ENCODE measurements around the gene RASIP1. TPM values are rescaled to one million over a fixed set of nuclear protein-coding genes. Genes with fewer than 3 reads are reported as not detected.
"Not testable (repeated sequence)": the region's sequence is repeated elsewhere in the genome, so short reads cannot be mapped to it uniquely, and the experiment has no call there.

Gene RASIP1
- total and polyA plus RNA-seq, 2 donors (not counting 1 experiment from before 2014, with no cell fraction given), result 0.20 TPM; not detected in 1

DNA sequence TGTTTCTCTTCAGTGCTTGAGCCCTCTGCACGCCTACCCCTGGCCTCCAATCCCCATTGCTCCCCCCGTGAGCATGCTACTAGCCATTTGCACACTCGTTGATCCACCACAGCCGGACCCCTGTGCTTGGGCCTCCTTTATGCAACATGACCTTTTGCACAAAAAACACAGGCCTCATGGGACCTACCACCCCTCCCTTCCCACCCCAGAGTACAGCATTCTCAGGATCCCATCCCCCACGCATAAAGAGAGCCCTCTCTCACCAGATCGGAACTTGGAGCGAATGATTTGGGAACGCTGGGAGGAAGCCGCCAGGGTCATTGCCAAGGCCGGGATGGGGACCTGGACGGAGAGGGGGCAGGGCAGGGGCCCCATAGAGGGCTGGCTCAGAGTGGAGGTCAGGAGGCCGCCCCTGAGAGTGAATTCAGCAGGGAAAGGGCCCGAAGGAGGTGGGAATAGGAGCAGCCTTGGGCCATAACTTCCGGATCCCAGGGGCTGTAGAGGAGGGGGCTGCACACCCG, 21.6 kb downstream of the RASIP1 start:
- H3K27ac Mint-ChIP-seq, result no peak overlapping the region
- H3K4me2 ChIP-seq (replicated peaks; ENCODE audit: low read depth, low read length, poor library complexity, severe bottlenecking), result no peak overlapping the region
- no peak overlapping the region for H3K9ac ChIP-seq (ENCODE audit: low read length)
- peaks cover 24% of the 10 kb centered on the region for H3K4me1 Mint-ChIP-seq
- H4K20me1 ChIP-seq (ENCODE audit: control insufficient read depth, insufficient read depth, low read length, poor library complexity, severe bottlenecking), result no peaks in the 10 kb centered on the region
- no peak overlapping the region for H2AFZ ChIP-seq (ENCODE audit: insufficient read depth, low read depth, low read length, poor library complexity, severe bottlenecking)
- H3K4me1 ChIP-seq (ENCODE audit: control insufficient read depth in 2 of 2, insufficient read depth in 2 of 2, low read length in 2 of 2), result peaks cover 11 to 25% of the 10 kb centered on the region in 2 donors
- intact Hi-C loops (cut with micrococcal nuclease), result no loop called here
- CTCF ChIA-PET, result no interaction called here
- no peaks in the 10 kb centered on the region for H3K27me3 Mint-ChIP-seq
- H3K27ac ChIP-seq (ENCODE audit: low read length in 2 of 2), result no peak overlapping the region
- no peak overlapping the region for H3K4me3 Mint-ChIP-seq
- H3K9me3 Mint-ChIP-seq (ENCODE audit: insufficient read depth), result no peaks in the 10 kb centered on the region
- no peaks in the 10 kb centered on the region for H3K36me3 ChIP-seq (replicated peaks in 1 of 2; ENCODE audit: control extremely low read depth in 1 of 2, control insufficient read depth in 1 of 2, extremely low read depth in 1 of 2, insufficient read depth in 2 of 2, low read length in 1 of 2)
- ATAC-seq (ENCODE audit: low read depth) (no peak), DNase-seq (no peak)
- POLR2A ChIA-PET, result no interaction called here
- 90% methylated on average over 14 of the region's 15 CpGs for WGBS (ENCODE audit: insufficient coverage)
- H3K79me2 ChIP-seq (ENCODE audit: control insufficient read depth, insufficient read depth, low read length), result no peaks in the 10 kb centered on the region
- no peak for TF ChIP-seq EZH2 (IDR thresholded peaks at IDR 0.05; ENCODE audit: borderline replicate concordance, insufficient read depth, low read depth, low read length, poor library complexity, severe bottlenecking)
- TF ChIP-seq, protein P1, sequence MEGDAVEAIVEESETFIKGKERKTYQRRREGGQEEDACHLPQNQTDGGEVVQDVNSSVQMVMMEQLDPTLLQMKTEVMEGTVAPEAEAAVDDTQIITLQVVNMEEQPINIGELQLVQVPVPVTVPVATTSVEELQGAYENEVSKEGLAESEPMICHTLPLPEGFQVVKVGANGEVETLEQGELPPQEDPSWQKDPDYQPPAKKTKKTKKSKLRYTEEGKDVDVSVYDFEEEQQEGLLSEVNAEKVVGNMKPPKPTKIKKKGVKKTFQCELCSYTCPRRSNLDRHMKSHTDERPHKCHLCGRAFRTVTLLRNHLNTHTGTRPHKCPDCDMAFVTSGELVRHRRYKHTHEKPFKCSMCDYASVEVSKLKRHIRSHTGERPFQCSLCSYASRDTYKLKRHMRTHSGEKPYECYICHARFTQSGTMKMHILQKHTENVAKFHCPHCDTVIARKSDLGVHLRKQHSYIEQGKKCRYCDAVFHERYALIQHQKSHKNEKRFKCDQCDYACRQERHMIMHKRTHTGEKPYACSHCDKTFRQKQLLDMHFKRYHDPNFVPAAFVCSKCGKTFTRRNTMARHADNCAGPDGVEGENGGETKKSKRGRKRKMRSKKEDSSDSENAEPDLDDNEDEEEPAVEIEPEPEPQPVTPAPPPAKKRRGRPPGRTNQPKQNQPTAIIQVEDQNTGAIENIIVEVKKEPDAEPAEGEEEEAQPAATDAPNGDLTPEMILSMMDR (IDR thresholded peaks at IDR 0.05), result no peak
- H3K27me3 ChIP-seq (replicated peaks in 1 of 4; ENCODE audit: control extremely low read depth in 1 of 4, control insufficient read depth in 3 of 4, insufficient read depth in 4 of 4, low read length in 3 of 4), result no peaks in the 10 kb centered on the region
- H3K4me3 ChIP-seq (ENCODE audit: control extremely low read depth in 1 of 5, extremely low read depth in 1 of 5, insufficient read depth in 1 of 5, low read depth in 2 of 5, low read length in 4 of 5), result no peak overlapping the region
- H3K9me3 ChIP-seq (ENCODE audit: control extremely low read depth in 1 of 3, control insufficient read depth in 2 of 3, insufficient read depth in 1 of 3, low read length in 2 of 3), result peaks cover 0 to 14% (median 0%) of the 10 kb centered on the region in 3 donors

DNA sequence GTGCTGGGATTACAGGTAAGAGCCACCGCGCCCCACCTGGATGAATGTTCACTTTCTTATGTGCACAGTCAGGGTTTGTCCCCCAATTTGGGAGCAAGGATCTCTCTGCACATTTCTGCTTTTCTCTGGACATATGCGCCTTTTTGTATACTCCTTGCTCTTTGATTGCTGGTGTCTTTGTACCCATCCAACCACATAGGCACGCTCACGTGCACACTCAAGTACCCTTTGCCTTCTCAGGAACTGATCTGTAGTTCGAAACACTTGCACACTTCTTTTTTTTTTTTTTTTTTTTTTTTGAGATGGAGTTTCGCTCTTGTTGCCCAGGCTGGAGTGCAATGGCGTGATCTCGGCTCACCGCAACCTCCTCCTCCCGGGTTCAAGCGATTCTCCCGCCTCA, 22.3 kb downstream of the RASIP1 start:
- CTCF ChIA-PET; H3K79me2 ChIP-seq (ENCODE audit: control insufficient read depth, insufficient read depth, low read length); DNase-seq; H2AFZ ChIP-seq (ENCODE audit: insufficient read depth, low read depth, low read length, poor library complexity, severe bottlenecking); H3K27ac ChIP-seq (ENCODE audit: low read length in 2 of 2); H3K36me3 ChIP-seq (replicated peaks in 1 of 2; ENCODE audit: control extremely low read depth in 1 of 2, control insufficient read depth in 1 of 2, extremely low read depth in 1 of 2, insufficient read depth in 2 of 2, low read length in 1 of 2); POLR2A ChIA-PET; H3K4me3 Mint-ChIP-seq; H3K9me3 Mint-ChIP-seq (ENCODE audit: insufficient read depth); H3K4me2 ChIP-seq (replicated peaks; ENCODE audit: low read depth, low read length, poor library complexity, severe bottlenecking); ATAC-seq (ENCODE audit: low read depth); H3K27me3 Mint-ChIP-seq; H3K4me3 ChIP-seq (ENCODE audit: control extremely low read depth in 1 of 5, extremely low read depth in 1 of 5, insufficient read depth in 1 of 5, low read depth in 2 of 5, low read length in 4 of 5); H4K20me1 ChIP-seq (ENCODE audit: control insufficient read depth, insufficient read depth, low read length, poor library complexity, severe bottlenecking); H3K27me3 ChIP-seq (replicated peaks in 1 of 4; ENCODE audit: control extremely low read depth in 1 of 4, control insufficient read depth in 3 of 4, insufficient read depth in 4 of 4, low read length in 3 of 4); H3K9ac ChIP-seq (ENCODE audit: low read length); intact Hi-C loops (cut with micrococcal nuclease): not testable (repeated sequence)
- peaks cover 29% of the 10 kb centered on the region for H3K4me1 Mint-ChIP-seq
- 95% methylated on average over 10 of the region's 13 CpGs for WGBS (ENCODE audit: insufficient coverage)
- Histone ChIP-seq H3K9me3 (ENCODE audit: control extremely low read depth in 1 of 3, control insufficient read depth in 2 of 3, insufficient read depth in 1 of 3, low read length in 2 of 3) (peaks cover 0 to 14% (median 0%) of the 10 kb centered on the region in 3 donors), H3K4me1 (ENCODE audit: control insufficient read depth in 2 of 2, insufficient read depth in 2 of 2, low read length in 2 of 2) (peaks cover 17 to 32% of the 10 kb centered on the region in 2 donors)
- peak overlapping the region; percentile 15 for H3K27ac Mint-ChIP-seq
